OCI-LY3 (cell line): Measurements from ENCODE around the gene ASMT.
"Not testable (repeated sequence)": the region's sequence is repeated elsewhere in the genome, so short reads cannot be mapped to it uniquely, and the experiment has no call there.

ENCODE experiments used
- H2AFZ ChIP-seq: fragments of 200-600, 300-600 bp; shearing (Covaris generic); 2 replicates; pipeline ENCODE4 v1.6.0; 2014; ENCODE audit warnings: antibody characterized with exemption, low read depth, low read length
- H3K27ac ChIP-seq: fragments of 200-600, 300-600 bp; sonication (generic); 2 replicates; pipeline ENCODE4 v1.5.1; 2014; ENCODE audit warnings: mild to moderate bottlenecking, low read length, moderate library complexity, mixed read lengths
- H3K27me3 ChIP-seq: fragments of 200-600, 300-600 bp; sonication (generic); 2 replicates; pipeline ENCODE4 v1.6.1; 2014; ENCODE audit warnings: low read depth, low read length, mixed read lengths
- H3K36me3 ChIP-seq: fragments of 200-600, 300-600 bp; sonication (generic); replicated peaks from 2 replicates; pipeline ENCODE3; 2014; ENCODE audit warnings: low read depth, low read length, mixed read lengths
- H3K4me1 ChIP-seq: fragments of 300-600, 200-600 bp; sonication (generic); 2 replicates; pipeline ENCODE4 v1.6.1; 2014; ENCODE audit warnings: low read length, mixed read lengths
- H3K4me2 ChIP-seq: fragments of 200-600, 300-600 bp; sonication (generic); 2 replicates; pipeline ENCODE4 v1.6.1; 2014; ENCODE audit warnings: low read length, mixed read lengths
- H3K4me3 ChIP-seq: fragments of 300-600, 200-600 bp; sonication (generic); 2 replicates; pipeline ENCODE4 v1.5.1; 2014; ENCODE audit warnings: antibody characterized with exemption, mild to moderate bottlenecking, low read length, moderate library complexity
- H3K79me2 ChIP-seq: fragments of 300-600, 200-600 bp; shearing (Covaris generic); 2 replicates; pipeline ENCODE4 v1.6.1; 2014; ENCODE audit warnings: mild to moderate bottlenecking, low read length, mixed read lengths
- H3K9ac ChIP-seq: fragments of 300-600, 200-600 bp; shearing (Covaris generic); 2 replicates; pipeline ENCODE4 v1.6.0; 2014; ENCODE audit warnings: mild to moderate bottlenecking, low read length, moderate library complexity
- H3K9me3 ChIP-seq: fragments of 200-600, 300-600 bp; shearing (Covaris generic); 2 replicates; pipeline ENCODE4 v1.6.1; 2014; ENCODE audit warnings: low read length, mixed read lengths; ENCODE audit not compliant: insufficient read depth
- H4K20me1 ChIP-seq: fragments of 200-600, 300-600 bp; sonication (generic); 2 replicates; pipeline ENCODE4 v1.6.1; 2016; ENCODE audit warnings: low read length, mixed read lengths; ENCODE audit not compliant: insufficient read depth
- EZH2phosphoT487 ChIP-seq: fragments of 200-600 bp; shearing (Covaris generic); IDR thresholded peaks from 2 replicates; pipeline ENCODE4 v1.6.1; 2018; ENCODE audit warnings: antibody characterized with exemption, mixed run types, low read depth
- TF ChIP-seq, protein P1 (sequence below): fragments of 200-600, 300-600 bp; sonication (generic); IDR thresholded peaks from 2 replicates; pipeline ENCODE4 v1.5.1; 2014; ENCODE audit warnings: antibody characterized with exemption, low read length, low read depth

Gene ASMT

DNA sequence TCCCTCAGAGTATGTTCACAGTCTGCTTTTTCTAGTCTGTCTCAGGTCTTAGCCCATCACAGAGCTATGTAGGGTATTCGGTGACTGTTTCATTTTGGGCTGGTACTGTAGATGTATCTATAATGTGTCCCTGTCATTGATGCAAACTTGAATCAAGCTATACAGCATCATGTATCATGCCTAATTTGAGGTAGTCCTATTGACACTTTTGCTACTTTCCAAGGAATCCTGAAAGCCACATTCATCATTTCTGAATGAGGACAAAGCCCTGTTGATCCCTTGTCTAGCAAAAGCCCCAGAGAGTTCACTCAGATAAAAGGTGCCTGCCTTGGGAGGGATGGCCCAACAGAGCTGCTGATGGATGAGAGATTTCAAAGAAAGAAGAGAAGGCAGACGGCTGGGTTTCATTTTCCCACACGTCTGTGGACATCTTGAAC lies 70.6 kb downstream of the ASMT start:
- not testable (repeated sequence) for H3K4me1 ChIP-seq, H3K79me2 ChIP-seq, H4K20me1 ChIP-seq, H3K9ac ChIP-seq, H2AFZ ChIP-seq, H3K4me3 ChIP-seq, H3K27ac ChIP-seq, H3K9me3 ChIP-seq, H3K4me2 ChIP-seq, H3K27me3 ChIP-seq
- peaks cover 15% of the 10 kb centered on the region for H3K36me3 ChIP-seq

DNA sequence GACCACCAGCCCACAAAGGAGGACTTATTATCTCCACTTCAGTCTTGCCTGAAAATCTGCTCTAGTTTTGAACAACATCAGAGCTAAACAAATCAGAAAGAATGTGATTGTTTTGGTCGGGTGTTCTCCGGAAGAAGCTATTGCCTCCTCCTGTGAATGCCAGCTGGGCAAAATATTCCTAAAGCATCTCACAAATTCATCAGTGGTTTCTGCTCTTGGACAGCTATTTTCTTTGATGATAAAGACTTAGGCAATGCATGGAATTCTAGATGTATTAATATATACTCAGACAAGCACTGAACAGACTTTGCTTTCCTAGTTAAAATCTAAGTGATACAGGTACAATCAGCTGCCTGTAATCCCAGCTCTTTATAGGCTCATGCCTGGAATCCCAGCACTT lies 71.8 kb downstream of the ASMT start:
- Histone ChIP-seq H3K4me2 (no peak overlapping the region), H3K4me1 (no peaks in the 10 kb centered on the region), H3K36me3 (peaks cover 12% of the 10 kb centered on the region), H3K27ac (no peak overlapping the region), H3K4me3 (no peak overlapping the region), H4K20me1 (peaks cover 4% of the 10 kb centered on the region; the same call in 1 of the 2 replicates), H3K79me2 (no peaks in the 10 kb centered on the region; the same call in 1 of the 2 replicates), H3K9me3 (no peaks in the 10 kb centered on the region), H2AFZ (no peak overlapping the region), H3K27me3 (no peaks in the 10 kb centered on the region), H3K9ac (no peak overlapping the region)
- TF ChIP-seq, protein P1, sequence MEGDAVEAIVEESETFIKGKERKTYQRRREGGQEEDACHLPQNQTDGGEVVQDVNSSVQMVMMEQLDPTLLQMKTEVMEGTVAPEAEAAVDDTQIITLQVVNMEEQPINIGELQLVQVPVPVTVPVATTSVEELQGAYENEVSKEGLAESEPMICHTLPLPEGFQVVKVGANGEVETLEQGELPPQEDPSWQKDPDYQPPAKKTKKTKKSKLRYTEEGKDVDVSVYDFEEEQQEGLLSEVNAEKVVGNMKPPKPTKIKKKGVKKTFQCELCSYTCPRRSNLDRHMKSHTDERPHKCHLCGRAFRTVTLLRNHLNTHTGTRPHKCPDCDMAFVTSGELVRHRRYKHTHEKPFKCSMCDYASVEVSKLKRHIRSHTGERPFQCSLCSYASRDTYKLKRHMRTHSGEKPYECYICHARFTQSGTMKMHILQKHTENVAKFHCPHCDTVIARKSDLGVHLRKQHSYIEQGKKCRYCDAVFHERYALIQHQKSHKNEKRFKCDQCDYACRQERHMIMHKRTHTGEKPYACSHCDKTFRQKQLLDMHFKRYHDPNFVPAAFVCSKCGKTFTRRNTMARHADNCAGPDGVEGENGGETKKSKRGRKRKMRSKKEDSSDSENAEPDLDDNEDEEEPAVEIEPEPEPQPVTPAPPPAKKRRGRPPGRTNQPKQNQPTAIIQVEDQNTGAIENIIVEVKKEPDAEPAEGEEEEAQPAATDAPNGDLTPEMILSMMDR = no peak
- no peak for TF ChIP-seq EZH2phosphoT487
